Endothelial cell of umbilical vein (primary cell): Measurements from ENCODE around the gene TMEM51.

Experiments
- CTCF ChIP-seq, 2 donors: IDR thresholded peaks; 1 replicate in 1 of 2; 2 replicates in 1 of 2; pipeline ENCODE4 v1.5.1; 2011; ENCODE audit warnings: low read length in 2 of 2, mild to moderate bottlenecking in 2 of 2, moderate library complexity in 2 of 2, control low read depth in 1 of 2, inconsistent platforms in 1 of 2, low read depth in 1 of 2; ENCODE audit not compliant: insufficient read depth in 1 of 2; ENCODE audit errors: extremely low read depth in 1 of 2
- EZH2 ChIP-seq: IDR thresholded peaks from 2 replicates; pipeline ENCODE4 v1.6.1; 2012; ENCODE audit warnings: borderline replicate concordance, low read depth, mild to moderate bottlenecking, moderate library complexity, low read length, inconsistent platforms; ENCODE audit not compliant: severe bottlenecking
- FOS ChIP-seq: IDR thresholded peaks from 2 replicates; pipeline ENCODE4 v1.6.1; 2011; ENCODE audit warnings: mild to moderate bottlenecking, low read length, moderate library complexity, borderline replicate concordance; ENCODE audit not compliant: insufficient read depth
- GATA2 ChIP-seq: IDR thresholded peaks from 2 replicates; pipeline ENCODE4 v1.7.0; 2011; ENCODE audit warnings: low read depth, mild to moderate bottlenecking, moderate library complexity, mixed read lengths, low read length; ENCODE audit not compliant: insufficient read length, insufficient read depth
- JUN ChIP-seq: IDR thresholded peaks from 2 replicates; pipeline ENCODE4 v1.6.1; 2011; ENCODE audit warnings: borderline replicate concordance, low read depth; ENCODE audit not compliant: insufficient read length, insufficient read depth
- MAX ChIP-seq: IDR thresholded peaks from 2 replicates; pipeline ENCODE4 v1.6.1; 2011; ENCODE audit not compliant: insufficient read depth, insufficient read length
- MYC ChIP-seq: IDR thresholded peaks from one replicate; pipeline ENCODE4 v1.6.1; 2011; ENCODE audit warnings: mild to moderate bottlenecking, low read depth, low read length
- POLR2A ChIP-seq: IDR thresholded peaks from 2 replicates; pipeline ENCODE4 v1.6.1; 2012; ENCODE audit warnings: low read depth, mild to moderate bottlenecking, control low read depth, low read length
- POLR2AphosphoS5 ChIP-seq: IDR thresholded peaks from 2 replicates; pipeline ENCODE4 v1.6.1; 2012; ENCODE audit warnings: low read depth, mild to moderate bottlenecking, control low read depth, low read length, moderate library complexity; ENCODE audit not compliant: insufficient read depth

GRCh38 chr1:15155888-15156741 lies 2.6 kb downstream of the TMEM51 start:
- TF ChIP-seq CTCF (IDR thresholded peaks at IDR 0.05; ENCODE audit: extremely low read depth in 1 of 2, insufficient read depth in 1 of 2, low read depth in 1 of 2, low read length in 2 of 2), result no peak
- no peak for TF ChIP-seq POLR2A
- TF ChIP-seq EZH2, result no peak
- TF ChIP-seq MAX, result no peak
- TF ChIP-seq POLR2AphosphoS5, result no peak
- no peak for TF ChIP-seq MYC
- TF ChIP-seq JUN, result no peak
- TF ChIP-seq FOS, result no peak
- no peak for TF ChIP-seq GATA2
